HepG2 (cell line): ENCODE results near the gene EMC9. TPM values are rescaled to one million over a fixed set of nuclear protein-coding genes. Genes with fewer than 3 reads are reported as not detected.

ENCODE experiments used
- ADNP ChIP-seq: sonication (generic); formaldehyde crosslinking; IDR thresholded peaks from 2 replicates; pipeline ENCODE4 v1.4.0; 2020; ENCODE audit warnings: missing genetic modification reagents
- ASH2L ChIP-seq: fragments of 300-600, 200-600 bp; sonication (generic); IDR thresholded peaks from 2 replicates; pipeline ENCODE4 v1.7.0; 2017; ENCODE audit warnings: low read depth, mild to moderate bottlenecking, moderate library complexity, mixed read lengths, low read length; ENCODE audit not compliant: insufficient read length
- CENPX ChIP-seq: sonication (generic); formaldehyde crosslinking; IDR thresholded peaks from 2 replicates; pipeline ENCODE4 v1.9.0; 2021; ENCODE audit warnings: mild to moderate bottlenecking, missing genetic modification reagents, moderate library complexity
- FOXC1 ChIP-seq: sonication (generic); formaldehyde crosslinking; IDR thresholded peaks from 2 replicates; pipeline ENCODE4 v1.8.0; 2022; ENCODE audit warnings: mild to moderate bottlenecking, missing genetic modification reagents, borderline replicate concordance
- MAF1 ChIP-seq: sonication (generic); formaldehyde crosslinking; IDR thresholded peaks from 2 replicates; pipeline ENCODE4 v1.5.0; 2020; ENCODE audit warnings: missing genetic modification reagents, borderline replicate concordance
- MAFK ChIP-seq, 2 experiments: IDR thresholded peaks in 1 of 2; conservative IDR thresholded peaks in 1 of 2; 2 replicates each; pipeline ENCODE4 v1.6.1; 2011; ENCODE audit warnings: improper control_type of control experiment in 2 of 2, low read length in 2 of 2
- NFIB ChIP-seq: sonication (generic); formaldehyde crosslinking; IDR thresholded peaks from 2 replicates; pipeline ENCODE4 v1.9.0; 2021; ENCODE audit warnings: missing genetic modification reagents, mild to moderate bottlenecking, borderline replicate concordance
- NFRKB ChIP-seq: fragments of 450-650 bp; IDR thresholded peaks from 2 replicates; pipeline ENCODE4 v1.6.1; 2017
- NR2F2 ChIP-seq: IDR thresholded peaks from 2 replicates; pipeline ENCODE4 v1.6.1; 2012; ENCODE audit warnings: low read depth, inconsistent platforms, borderline replicate concordance
- REL ChIP-seq: sonication (generic); formaldehyde crosslinking; conservative IDR thresholded peaks from 2 replicates; pipeline ENCODE4 v1.8.0; 2022; ENCODE audit warnings: mild to moderate bottlenecking, missing genetic modification reagents, moderate library complexity
- ZNF136 ChIP-seq: sonication (generic); formaldehyde crosslinking; IDR thresholded peaks from 2 replicates; pipeline ENCODE4 v1.8.1; 2022; ENCODE audit warnings: low read depth, mild to moderate bottlenecking, moderate library complexity, missing genetic modification reagents
- ZNF24 ChIP-seq: fragments of 450-650 bp; IDR thresholded peaks from 2 replicates; pipeline ENCODE4 v1.6.1; 2017; ENCODE audit warnings: antibody characterized with exemption, mild to moderate bottlenecking
- ZNF331 ChIP-seq: sonication (generic); formaldehyde crosslinking; IDR thresholded peaks from 2 replicates; pipeline ENCODE4 v1.4.0; 2020; ENCODE audit warnings: missing genetic modification reagents
- ZNF34 ChIP-seq: sonication (generic); formaldehyde crosslinking; IDR thresholded peaks from 2 replicates; pipeline ENCODE4 v1.4.0; 2020; ENCODE audit warnings: mild to moderate bottlenecking, missing genetic modification reagents, borderline replicate concordance
- ZNF841 ChIP-seq: sonication (generic); formaldehyde crosslinking; IDR thresholded peaks from 2 replicates; pipeline ENCODE4 v1.8.1; 2023; ENCODE audit warnings: missing genetic modification reagents, borderline replicate concordance
- polyA plus RNA-seq, 8 experiments: library from polyadenylated mRNA; depleted of rRNA in 3 of 8; stranded (reverse) in 7 of 8; unstranded in 1 of 8; fragments of >200 nt; fragmentation: Illumina TruSeq in 4 of 8; extraction: Trizol in 4 of 8; gene quantifications; 2 replicates each; pipeline versions ENCODE4 v1.2.1 to v1.2.3, GENCODE V29; 2011 to 2016; ENCODE audit warnings: low read depth in 4 of 8, missing spikeins in 1 of 8, mixed read lengths in 1 of 8; ENCODE audit not compliant: insufficient read depth in 1 of 8
- total RNA-seq, 5 experiments: library from RNA; depleted of rRNA; stranded (reverse); fragments of >200 nt; fragmentation: Illumina TruSeq; extraction: Trizol; gene quantifications; 2 replicates each; pipeline ENCODE4 v1.2.3, GENCODE V29; 2016; ENCODE audit warnings: low read depth in 1 of 5
- TF ChIP-seq, protein P1 (sequence below): sonication (generic); formaldehyde crosslinking; IDR thresholded peaks from 2 replicates; pipeline ENCODE4 v1.4.0; 2020; ENCODE audit warnings: missing genetic modification reagents
- TF ChIP-seq, protein P2 (sequence below): sonication (generic); formaldehyde crosslinking; IDR thresholded peaks from 2 replicates; pipeline ENCODE4 v1.4.0; 2020; ENCODE audit warnings: mild to moderate bottlenecking, missing genetic modification reagents
- TF ChIP-seq, protein P3 (sequence below): sonication (generic); formaldehyde crosslinking; IDR thresholded peaks from 2 replicates; pipeline ENCODE4 v1.5.1; 2020; ENCODE audit warnings: missing genetic modification reagents, mild to moderate bottlenecking, borderline replicate concordance
- TF ChIP-seq, protein P4 (sequence below): IDR thresholded peaks from 2 replicates; pipeline ENCODE4 v1.6.1; 2012; ENCODE audit warnings: low read depth, low read length, improper control_type of control experiment
- TF ChIP-seq, protein P5 (sequence below): sonication (generic); formaldehyde crosslinking; IDR thresholded peaks from 2 replicates; pipeline ENCODE4 v1.8.0; 2022; ENCODE audit warnings: missing genetic modification reagents, mild to moderate bottlenecking, inconsistent platforms, borderline replicate concordance
- TF ChIP-seq, protein P6 (sequence below): sonication (generic); formaldehyde crosslinking; IDR thresholded peaks from 2 replicates; pipeline ENCODE4 v1.9.0; 2021; ENCODE audit warnings: missing genetic modification reagents, mild to moderate bottlenecking, borderline replicate concordance

Gene EMC9
- total and polyA plus RNA-seq, 2 of the 13 experiments (the other 11 are each of a cell fraction or from before 2014, with no cell fraction given) = 60.5 to 78.7 TPM

DNA sequence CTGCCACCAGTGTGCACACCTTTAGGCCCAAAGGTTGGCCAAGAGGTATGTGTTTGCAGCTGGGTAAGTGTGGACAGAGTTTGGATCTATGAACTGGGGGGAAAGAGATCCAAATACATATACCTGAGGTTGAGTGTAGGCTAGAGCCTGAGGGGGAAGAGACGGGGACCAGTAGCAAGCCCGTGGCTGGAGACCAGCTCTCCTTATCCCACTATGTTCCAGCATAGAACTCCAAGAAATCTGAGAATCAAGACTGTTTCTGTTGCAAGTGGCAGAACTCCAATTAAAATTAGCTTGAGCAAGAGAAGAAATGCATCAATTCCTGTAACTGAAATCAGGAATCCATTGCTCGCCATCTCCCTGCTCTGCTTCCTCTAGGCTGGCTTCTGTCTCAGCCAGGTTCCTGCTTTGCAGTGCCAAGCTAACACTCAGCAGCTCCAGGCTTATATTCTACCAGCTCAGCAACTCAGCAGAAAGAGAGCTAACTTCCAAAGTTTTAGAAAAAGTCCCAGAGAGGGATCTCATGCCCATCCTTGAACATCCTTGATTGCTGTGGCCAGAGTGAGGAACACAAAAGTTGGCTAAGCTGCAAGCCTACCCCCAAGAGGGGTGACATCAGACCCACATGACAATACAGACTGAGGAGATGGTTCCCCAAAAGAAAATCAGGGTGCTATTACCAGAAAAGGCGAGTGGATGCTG is 48.7 kb downstream of the EMC9 start (continued):
- TF ChIP-seq, protein P1, sequence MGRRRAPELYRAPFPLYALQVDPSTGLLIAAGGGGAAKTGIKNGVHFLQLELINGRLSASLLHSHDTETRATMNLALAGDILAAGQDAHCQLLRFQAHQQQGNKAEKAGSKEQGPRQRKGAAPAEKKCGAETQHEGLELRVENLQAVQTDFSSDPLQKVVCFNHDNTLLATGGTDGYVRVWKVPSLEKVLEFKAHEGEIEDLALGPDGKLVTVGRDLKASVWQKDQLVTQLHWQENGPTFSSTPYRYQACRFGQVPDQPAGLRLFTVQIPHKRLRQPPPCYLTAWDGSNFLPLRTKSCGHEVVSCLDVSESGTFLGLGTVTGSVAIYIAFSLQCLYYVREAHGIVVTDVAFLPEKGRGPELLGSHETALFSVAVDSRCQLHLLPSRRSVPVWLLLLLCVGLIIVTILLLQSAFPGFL (CRISPR knock-in tag) = no peak
- TF ChIP-seq NFIB (no peak), ZNF841 (CRISPR knock-in tag) (no peak), ADNP (CRISPR knock-in tag) (no peak), CENPX (no peak), REL (CRISPR knock-in tag) (no peak), ZNF331 (CRISPR knock-in tag) (no peak), NR2F2 (no peak), ZNF136 (no peak), ZNF34 (0 out of 2 replicates have a peak, but pooled peaks have one; percentile 50), MAF1 (no peak), NFRKB (no peak), ASH2L (no peak), FOXC1 (CRISPR knock-in tag) (no peak), MAFK (conservative IDR thresholded peaks at IDR 0.05 in 1 of 2, IDR thresholded peaks at IDR 0.05 in 1 of 2; ENCODE audit: low read length in 2 of 2) (0 out of 4 replicates have a peak, but pooled peaks of 1 of the 2 experiments have one; percentile 3), ZNF24 (no peak)
- TF ChIP-seq, protein P2, sequence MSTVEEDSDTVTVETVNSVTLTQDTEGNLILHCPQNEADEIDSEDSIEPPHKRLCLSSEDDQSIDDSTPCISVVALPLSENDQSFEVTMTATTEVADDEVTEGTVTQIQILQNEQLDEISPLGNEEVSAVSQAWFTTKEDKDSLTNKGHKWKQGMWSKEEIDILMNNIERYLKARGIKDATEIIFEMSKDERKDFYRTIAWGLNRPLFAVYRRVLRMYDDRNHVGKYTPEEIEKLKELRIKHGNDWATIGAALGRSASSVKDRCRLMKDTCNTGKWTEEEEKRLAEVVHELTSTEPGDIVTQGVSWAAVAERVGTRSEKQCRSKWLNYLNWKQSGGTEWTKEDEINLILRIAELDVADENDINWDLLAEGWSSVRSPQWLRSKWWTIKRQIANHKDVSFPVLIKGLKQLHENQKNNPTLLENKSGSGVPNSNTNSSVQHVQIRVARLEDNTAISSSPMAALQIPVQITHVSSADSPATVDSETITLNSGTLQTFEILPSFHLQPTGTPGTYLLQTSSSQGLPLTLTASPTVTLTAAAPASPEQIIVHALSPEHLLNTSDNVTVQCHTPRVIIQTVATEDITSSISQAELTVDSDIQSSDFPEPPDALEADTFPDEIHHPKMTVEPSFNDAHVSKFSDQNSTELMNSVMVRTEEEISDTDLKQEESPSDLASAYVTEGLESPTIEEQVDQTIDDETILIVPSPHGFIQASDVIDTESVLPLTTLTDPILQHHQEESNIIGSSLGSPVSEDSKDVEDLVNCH (CRISPR knock-in tag) = no peak
- TF ChIP-seq, protein P3, sequence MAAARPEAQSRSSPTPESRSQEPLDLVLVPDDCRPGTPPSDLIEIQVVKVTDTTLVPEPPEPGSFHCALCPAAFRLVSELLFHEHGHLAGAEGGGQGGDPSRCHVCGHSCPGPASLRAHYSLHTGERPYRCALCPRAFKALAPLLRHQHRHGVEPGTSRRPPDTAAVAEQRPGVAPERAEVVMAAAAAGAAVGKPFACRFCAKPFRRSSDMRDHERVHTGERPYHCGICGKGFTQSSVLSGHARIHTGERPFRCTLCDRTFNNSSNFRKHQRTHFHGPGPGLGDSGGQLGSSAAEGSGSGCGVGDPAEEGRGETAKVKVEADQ = no peak
- TF ChIP-seq, protein P4, sequence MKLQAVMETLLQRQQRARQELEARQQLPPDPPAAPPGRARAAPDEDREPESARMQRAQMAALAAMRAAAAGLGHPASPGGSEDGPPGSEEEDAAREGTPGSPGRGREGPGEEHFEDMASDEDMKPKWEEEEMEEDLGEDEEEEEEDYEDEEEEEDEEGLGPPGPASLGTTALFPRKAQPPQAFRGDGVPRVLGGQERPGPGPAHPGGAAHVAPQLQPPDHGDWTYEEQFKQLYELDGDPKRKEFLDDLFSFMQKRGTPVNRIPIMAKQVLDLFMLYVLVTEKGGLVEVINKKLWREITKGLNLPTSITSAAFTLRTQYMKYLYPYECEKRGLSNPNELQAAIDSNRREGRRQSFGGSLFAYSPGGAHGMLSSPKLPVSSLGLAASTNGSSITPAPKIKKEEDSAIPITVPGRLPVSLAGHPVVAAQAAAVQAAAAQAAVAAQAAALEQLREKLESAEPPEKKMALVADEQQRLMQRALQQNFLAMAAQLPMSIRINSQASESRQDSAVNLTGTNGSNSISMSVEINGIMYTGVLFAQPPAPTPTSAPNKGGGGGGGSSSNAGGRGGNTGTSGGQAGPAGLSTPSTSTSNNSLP = no peak
- TF ChIP-seq, protein P5, sequence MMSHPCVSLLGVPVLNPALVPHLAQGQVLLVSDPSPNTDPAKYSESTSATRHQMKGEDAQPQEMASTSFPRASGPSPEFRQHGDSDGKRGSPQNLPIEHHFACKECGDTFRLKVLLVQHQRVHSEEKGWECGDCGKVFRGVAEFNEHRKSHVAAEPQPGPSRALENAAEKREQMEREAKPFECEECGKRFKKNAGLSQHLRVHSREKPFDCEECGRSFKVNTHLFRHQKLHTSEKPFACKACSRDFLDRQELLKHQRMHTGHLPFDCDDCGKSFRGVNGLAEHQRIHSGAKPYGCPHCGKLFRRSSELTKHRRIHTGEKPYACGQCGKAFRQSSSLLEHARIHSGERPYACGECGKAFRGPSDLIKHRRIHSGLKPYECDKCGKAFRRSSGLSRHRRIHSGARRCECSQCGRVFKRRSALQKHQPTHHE (CRISPR knock-in tag) = no peak
- TF ChIP-seq, protein P6, sequence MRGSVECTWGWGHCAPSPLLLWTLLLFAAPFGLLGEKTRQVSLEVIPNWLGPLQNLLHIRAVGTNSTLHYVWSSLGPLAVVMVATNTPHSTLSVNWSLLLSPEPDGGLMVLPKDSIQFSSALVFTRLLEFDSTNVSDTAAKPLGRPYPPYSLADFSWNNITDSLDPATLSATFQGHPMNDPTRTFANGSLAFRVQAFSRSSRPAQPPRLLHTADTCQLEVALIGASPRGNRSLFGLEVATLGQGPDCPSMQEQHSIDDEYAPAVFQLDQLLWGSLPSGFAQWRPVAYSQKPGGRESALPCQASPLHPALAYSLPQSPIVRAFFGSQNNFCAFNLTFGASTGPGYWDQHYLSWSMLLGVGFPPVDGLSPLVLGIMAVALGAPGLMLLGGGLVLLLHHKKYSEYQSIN (CRISPR knock-in tag) = no peak
